HUES6 (cell line): ENCODE results near the gene ATP6V0E2.
"Not testable (repeated sequence)": the region's sequence is repeated elsewhere in the genome, so short reads cannot be mapped to it uniquely, and the experiment has no call there.

Source experiments
- H3K27ac ChIP-seq: 2 replicates; pipeline ENCODE4 v1.7.0; 2013; ENCODE audit warnings: low read depth, mild to moderate bottlenecking, low read length, inconsistent platforms
- H3K27me3 ChIP-seq: 2 replicates; pipeline ENCODE4 v1.6.1; 2013; ENCODE audit warnings: low read length; ENCODE audit not compliant: control insufficient read depth, insufficient read depth
- H3K36me3 ChIP-seq: 2 replicates; pipeline ENCODE4 v1.6.1; 2013; ENCODE audit warnings: low read length; ENCODE audit not compliant: control insufficient read depth, insufficient read depth
- H3K4me1 ChIP-seq: 2 replicates; pipeline ENCODE4 v1.6.1; 2013; ENCODE audit warnings: low read length; ENCODE audit not compliant: control insufficient read depth, insufficient read depth
- H3K4me3 ChIP-seq: 2 replicates; pipeline ENCODE4 v1.5.1; 2013; ENCODE audit warnings: low read depth, low read length
- H3K9ac ChIP-seq: one replicate; pipeline ENCODE4 v1.6.1; 2013; ENCODE audit warnings: mild to moderate bottlenecking, low read length
- H3K9me3 ChIP-seq: 2 replicates; pipeline ENCODE4 v1.6.1; 2013; ENCODE audit warnings: low read depth, low read length; ENCODE audit not compliant: control insufficient read depth, insufficient read depth

The ATP6V0E2 gene

DNA sequence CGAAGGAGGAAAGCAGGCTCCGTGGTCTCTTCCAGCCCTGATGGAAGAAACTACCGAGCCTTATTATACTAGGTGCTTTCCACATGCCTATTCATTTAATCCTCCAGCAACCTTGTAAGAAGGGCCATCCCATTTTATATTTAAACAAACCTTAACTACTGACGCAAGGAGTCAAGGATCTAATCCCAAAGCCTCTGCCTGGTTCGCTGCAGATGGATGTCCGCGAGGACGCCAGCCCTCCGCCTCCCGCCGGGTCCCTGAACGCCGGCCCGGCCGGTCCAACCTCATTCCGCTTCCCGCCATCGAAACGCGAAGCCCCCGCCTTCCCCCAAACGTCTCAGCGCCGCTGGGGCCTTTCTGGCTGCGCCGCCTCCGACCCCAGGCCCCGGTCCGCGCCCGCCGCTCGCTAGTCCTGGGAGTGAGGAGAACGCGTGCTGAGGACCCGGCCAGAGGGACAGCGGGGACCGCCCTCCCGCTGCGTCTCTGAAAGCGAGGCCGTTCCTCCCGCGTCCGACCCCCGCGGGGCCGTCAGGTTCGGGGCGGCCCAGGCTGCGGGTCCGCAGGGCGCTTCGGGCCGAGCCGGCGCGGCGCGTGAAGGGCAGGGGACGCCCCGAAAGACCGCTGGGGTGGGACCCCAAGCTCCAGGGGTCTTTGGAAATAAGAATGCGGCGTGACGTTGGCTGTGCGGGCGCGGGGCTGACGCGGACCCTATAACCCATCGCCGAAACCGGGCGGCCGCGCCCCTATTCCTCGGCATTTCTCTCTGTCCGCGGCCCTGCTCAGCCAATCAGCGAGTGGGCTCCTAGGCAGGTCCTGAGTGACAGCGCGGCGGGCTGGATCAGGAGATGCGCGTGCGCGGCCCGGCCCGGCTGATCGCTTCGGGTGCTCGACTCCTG lies at the start of gene ATP6V0E2:
Gene ATP6V0E2, plus strand, starts transcription at position 896 of the 896 bp plus-strand sequence. CDS start 97 bp downstream, outside the sequence.
- peaks cover 14% of the 10 kb centered on the region for H3K4me1 ChIP-seq

DNA sequence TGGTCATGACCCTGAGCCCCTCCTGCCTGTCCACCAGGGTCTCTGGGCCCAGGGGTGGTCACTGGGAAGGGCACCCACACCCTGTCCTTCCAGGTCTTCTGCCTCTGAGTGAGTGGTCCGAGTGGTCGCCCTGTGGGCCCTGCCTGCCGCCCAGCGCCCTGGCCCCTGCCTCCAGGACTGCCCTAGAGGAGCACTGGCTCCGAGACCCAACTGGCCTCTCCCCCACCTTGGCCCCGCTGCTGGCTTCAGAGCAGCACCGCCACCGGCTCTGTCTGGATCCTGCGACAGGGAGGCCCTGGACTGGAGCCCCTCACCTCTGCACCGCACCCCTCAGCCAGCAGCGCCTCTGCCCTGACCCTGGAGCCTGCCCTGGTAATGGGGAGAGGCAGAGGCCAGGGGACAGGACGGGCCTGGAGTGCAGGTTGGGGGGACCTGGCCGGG lies 49.4 kb upstream of the ATP6V0E2 start:
- H3K4me1 ChIP-seq = no peaks in the 10 kb centered on the region
- no peak overlapping the region for H3K4me3 ChIP-seq
- H3K9me3 ChIP-seq = peaks cover 17% of the 10 kb centered on the region
- H3K27me3 ChIP-seq = no peaks in the 10 kb centered on the region
- H3K9ac ChIP-seq = no peak overlapping the region
- no peaks in the 10 kb centered on the region for H3K36me3 ChIP-seq
- no peak overlapping the region for H3K27ac ChIP-seq

More for the DNA sequence above, at the start of gene ATP6V0E2:
- peak within 1 kb of the TSS; percentile 85 for H3K4me3 ChIP-seq
- H3K36me3 ChIP-seq = no peaks in the 10 kb centered on the region
- peak within 1 kb of the TSS; percentile 35 for H3K9ac ChIP-seq
- H3K27me3 ChIP-seq = peaks cover 31% of the 10 kb centered on the region
- no peak within 1 kb of the TSS for H3K27ac ChIP-seq
- H3K9me3 ChIP-seq = no peaks in the 10 kb centered on the region

DNA sequence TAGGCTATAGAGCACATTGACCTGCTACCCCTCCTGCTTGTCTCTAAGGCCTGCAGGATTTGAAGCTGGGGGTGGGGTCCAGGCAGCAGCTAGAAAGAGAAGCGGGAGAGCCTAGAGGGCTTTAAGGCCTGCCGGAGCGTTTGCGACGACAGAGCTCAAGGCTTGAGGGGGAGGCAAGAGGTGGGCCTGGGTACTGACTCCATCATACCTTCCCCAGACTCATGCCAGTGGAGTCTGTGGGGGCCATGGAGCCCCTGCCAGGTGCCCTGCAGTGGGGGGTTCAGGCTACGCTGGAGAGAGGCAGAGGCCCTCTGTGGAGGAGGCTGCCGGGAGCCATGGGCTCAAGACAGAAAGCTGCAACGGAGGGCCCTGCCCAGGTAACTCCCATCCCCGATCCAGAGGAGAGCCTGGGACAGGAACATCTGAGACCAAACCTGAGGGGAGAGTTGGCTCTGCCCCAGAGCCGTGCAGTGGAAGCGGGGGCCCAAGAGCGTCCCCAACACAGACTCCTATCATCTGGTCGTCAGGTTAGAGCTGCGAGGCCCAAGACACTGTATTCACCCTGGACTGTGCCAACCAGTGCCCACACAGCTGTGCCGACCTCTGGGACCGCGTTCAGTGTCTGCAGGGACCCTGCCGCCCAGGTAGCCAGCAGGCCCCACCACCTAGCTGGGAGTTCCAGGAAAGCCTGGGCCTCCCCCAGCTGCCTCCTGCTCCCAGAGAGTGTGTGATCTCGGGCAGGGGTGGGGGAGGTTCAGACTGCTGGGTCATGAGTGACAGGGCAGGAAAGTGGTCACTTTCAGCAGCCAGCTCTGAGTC lies 48.8 kb upstream of the ATP6V0E2 start:
- H3K27me3 ChIP-seq = peaks cover under 1% of the 10 kb centered on the region; the same call in 1 of the 2 replicates
- H3K4me1 ChIP-seq = no peaks in the 10 kb centered on the region
- no peaks in the 10 kb centered on the region for H3K36me3 ChIP-seq
- peaks cover 17% of the 10 kb centered on the region for H3K9me3 ChIP-seq
- H3K9ac ChIP-seq = no peak overlapping the region
- H3K4me3 ChIP-seq = no peak overlapping the region
- no peak overlapping the region for H3K27ac ChIP-seq

DNA sequence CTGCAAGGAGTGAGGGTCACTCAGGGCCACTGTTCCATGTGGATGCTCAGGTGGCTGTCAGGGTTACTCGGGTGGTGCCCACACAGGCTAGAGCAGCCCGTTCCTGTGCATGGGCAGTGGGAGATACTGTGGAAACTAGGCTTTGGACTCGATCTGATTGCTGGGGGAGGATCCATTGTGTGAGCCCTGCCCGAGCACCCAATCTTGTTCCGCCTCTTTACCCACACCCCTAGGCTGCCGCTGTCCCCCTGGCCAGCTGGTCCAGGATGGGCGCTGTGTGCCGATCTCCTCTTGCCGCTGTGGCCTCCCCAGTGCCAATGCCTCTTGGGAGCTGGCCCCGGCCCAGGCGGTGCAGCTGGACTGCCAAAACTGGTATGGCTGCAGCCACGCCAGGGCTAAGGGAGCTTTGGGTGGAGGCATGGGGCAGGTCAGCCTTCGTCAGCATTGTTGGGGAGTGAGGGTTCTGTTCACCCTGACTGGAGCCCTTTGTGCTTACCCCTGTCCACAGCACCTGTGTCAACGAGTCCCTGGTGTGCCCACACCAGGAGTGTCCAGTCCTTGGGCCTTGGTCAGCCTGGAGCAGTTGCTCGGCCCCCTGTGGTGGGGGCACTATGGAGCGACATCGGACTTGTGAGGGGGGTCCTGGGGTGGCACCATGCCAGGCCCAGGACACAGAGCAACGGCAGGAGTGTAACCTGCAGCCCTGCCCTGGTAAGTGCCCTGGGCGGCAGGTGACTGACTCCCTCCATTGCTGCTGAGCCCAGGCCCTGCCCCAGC lies 48.0 kb upstream of the ATP6V0E2 start:
- Histone ChIP-seq H3K4me3 (no peak overlapping the region), H3K27ac (no peak overlapping the region), H3K27me3 (peaks cover 7% of the 10 kb centered on the region), H3K36me3 (no peaks in the 10 kb centered on the region), H3K4me1 (no peaks in the 10 kb centered on the region), H3K9ac (no peak overlapping the region), H3K9me3 (peaks cover 17% of the 10 kb centered on the region)

DNA sequence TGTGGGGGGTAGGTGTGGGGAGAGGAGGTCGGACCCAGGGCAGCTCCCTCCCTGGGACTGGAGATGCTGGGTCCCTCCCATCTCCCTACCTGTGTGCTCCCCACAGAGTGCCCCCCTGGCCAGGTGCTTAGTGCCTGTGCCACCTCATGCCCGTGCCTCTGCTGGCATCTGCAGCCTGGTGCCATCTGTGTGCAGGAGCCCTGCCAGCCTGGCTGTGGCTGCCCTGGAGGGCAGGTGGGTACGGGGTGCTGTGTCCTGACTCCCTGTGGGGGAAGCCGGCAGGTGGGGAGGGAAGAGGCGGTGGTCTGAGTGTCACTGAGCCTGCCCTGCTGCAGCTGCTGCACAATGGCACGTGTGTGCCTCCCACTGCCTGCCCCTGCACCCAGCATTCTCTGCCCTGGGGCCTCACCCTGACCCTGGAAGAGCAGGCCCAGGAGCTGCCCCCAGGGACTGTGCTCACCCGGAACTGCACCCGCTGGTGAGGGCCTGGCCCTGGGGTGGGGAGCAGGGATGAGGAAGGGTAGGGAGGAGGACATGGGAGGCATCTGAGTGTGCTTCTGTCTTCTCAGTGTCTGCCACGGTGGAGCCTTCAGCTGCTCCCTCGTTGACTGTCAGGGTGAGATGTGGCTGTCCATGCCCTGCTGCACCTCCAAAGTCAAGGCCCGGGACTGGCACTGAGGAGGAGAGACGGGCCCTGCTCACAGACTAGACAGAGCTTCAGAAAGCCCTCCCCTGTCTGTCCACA lies 47.3 kb upstream of the ATP6V0E2 start:
- H3K4me1 ChIP-seq = peaks cover 6% of the 10 kb centered on the region
- H3K4me3 ChIP-seq = no peak overlapping the region
- no peak overlapping the region for H3K9ac ChIP-seq
- no peak overlapping the region for H3K27ac ChIP-seq
- peaks cover 17% of the 10 kb centered on the region for H3K9me3 ChIP-seq
- peaks cover 10% of the 10 kb centered on the region for H3K27me3 ChIP-seq
- H3K36me3 ChIP-seq = no peaks in the 10 kb centered on the region

DNA sequence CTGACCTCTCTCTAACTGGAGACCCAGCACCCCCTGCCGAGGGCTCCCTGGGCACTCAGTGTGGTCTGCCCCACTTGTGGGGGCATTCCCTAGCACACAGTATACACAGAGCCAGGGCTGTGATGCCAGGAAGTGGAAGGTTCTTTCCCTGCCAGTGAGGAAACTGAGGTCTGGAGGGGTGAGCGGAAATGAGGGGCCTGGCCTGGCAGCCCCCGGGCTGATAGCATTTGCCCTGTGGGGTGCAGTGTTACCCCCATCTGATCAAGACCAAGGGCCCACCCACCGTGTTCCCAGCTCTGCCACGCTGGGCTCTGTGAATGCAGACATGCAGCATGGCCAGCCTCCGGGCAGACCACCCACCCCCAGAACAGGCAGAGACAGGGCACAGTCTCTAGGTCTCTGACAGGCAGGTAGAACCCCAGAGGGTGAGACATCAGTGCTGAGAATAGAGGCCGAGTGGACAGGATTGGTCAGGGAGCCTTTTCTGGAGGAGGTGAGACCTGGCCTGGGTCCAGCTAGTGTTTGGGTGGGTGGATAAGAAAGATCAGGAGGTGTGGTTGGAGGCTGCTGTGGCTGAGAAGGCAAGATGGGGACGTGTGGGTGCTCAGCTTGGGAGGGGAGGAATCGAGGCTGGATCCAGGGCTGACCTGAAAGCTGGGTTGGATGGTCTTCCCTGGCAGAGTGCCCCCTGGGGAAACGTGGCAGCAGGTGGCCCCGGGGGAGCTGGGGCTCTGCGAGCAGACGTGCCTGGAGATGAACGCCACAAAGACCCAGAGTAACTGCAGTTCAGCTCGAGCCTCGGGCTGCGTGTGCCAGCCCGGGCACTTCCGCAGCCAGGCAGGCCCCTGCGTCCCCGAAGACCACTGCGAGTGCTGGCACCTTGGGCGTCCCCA lies 46.4 kb upstream of the ATP6V0E2 start:
- H3K36me3 ChIP-seq = no peaks in the 10 kb centered on the region
- H3K9ac ChIP-seq = no peak overlapping the region
- peaks cover 9% of the 10 kb centered on the region for H3K4me1 ChIP-seq
- peaks cover 10% of the 10 kb centered on the region for H3K27me3 ChIP-seq
- peaks cover 17% of the 10 kb centered on the region for H3K9me3 ChIP-seq
- no peak overlapping the region for H3K4me3 ChIP-seq
- H3K27ac ChIP-seq = no peak overlapping the region

DNA sequence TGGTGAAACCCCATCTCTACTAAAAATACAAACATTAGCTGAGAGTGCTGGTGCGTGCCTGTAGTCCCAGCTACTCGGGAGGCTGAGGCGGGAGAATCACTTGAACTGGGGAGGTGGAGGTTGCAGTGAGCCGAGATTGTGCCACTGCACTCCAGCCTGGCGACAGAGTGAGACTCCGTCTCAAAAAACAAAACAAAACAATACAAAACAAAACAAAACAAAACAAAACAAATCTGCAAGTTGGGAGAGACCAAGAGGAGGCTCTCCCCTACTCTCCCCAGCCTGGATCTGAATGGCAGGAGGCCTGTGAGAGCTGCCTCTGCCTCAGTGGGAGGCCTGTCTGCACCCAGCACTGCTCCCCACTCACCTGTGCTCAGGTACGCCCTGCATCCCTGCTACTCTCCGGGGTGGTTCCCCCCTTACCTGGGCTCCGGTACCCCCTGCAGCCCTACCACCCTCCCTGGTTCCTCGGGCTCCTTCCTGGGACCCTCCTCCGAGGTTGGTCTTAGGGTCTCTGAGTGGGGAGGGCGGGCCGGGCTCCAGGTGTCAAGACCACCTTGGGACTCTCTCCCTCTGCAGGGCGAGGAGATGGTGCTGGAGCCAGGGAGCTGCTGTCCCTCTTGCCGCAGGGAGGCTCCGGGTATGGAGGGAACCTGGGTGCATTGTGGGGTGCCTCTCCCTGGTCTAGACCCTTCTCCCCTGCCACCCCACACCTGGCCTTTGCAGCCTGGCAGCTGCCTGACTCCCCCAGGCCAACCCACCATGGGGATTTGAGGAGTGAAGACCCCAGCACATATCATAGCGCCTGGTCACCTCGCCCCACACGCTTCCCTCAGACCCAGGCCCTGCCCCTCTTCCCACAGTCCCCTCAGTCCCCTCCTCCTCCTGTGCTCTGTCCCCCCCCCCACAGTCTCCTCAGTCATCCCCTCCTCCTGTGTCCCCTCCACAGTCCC lies 45.1 kb upstream of the ATP6V0E2 start:
- peaks cover 8% of the 10 kb centered on the region for H3K9me3 ChIP-seq
- no peak overlapping the region for H3K9ac ChIP-seq
- H3K36me3 ChIP-seq = no peaks in the 10 kb centered on the region
- no peak overlapping the region for H3K27ac ChIP-seq
- peaks cover 9% of the 10 kb centered on the region for H3K4me1 ChIP-seq
- H3K27me3 ChIP-seq = peaks cover 10% of the 10 kb centered on the region
- no peak overlapping the region for H3K4me3 ChIP-seq

DNA sequence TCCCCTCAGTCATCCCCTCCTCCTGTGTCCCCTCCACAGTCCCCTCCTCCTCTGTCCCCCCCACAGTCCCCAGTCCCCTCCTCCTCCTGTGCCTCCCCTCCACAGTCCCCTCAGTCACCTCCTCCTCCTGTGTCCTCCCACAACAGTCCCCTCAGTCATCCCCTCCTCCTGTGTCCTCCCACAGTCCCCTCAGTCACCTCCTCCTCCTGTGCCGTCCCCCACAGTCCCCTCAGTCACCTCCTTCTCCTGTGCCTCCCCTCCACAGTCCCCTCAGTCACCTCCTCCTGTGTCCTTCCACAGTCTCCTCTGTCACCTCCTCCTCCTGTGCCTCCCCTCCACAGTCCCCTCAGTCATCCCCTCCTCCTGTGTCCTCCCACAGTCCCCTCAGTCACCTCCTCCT lies 43.2 kb upstream of the ATP6V0E2 start:
- not testable (repeated sequence) for H3K27ac ChIP-seq, H3K4me3 ChIP-seq, H3K4me1 ChIP-seq, H3K36me3 ChIP-seq, H3K9ac ChIP-seq, H3K9me3 ChIP-seq
- peaks cover 27% of the 10 kb centered on the region for H3K27me3 ChIP-seq
